Right lobe of liver (tissue), 6 donors: ENCODE data around the gene ATR. TPM values are rescaled to one million over a fixed set of nuclear protein-coding genes. Genes with fewer than 3 reads are reported as not detected.

Experiments
- ATAC-seq, 4 donors: fragments of 200-7000 bp; cut with Tn5 transposase; one replicate each; pipeline ENCODE4 v1.9.1; 2020; ENCODE audit warnings: mild to moderate bottlenecking in 4 of 4, moderate library complexity in 4 of 4
- DNase-seq, 3 donors: peaks; one replicate each; pipeline ENCODE4 v3.0.0-alpha.2; 2020
- H3K27ac ChIP-seq, 3 donors: fragments of 200-600 bp; one replicate each; pipeline ENCODE4 v1.8.0; 2022
- H3K27me3 ChIP-seq, 2 donors: fragments of 200-600 bp; one replicate each; pipeline ENCODE4 v1.8.0; 2022
- H3K36me3 ChIP-seq, 4 donors: fragments of 200-600 bp; sonication (generic) in 1 of 4; one replicate each; pipeline versions ENCODE4 v1.5.1 to v1.8.0; 2017 to 2022; ENCODE audit warnings: control low read depth in 1 of 4
- H3K4me1 ChIP-seq, 4 donors: fragments of 200-600 bp; sonication (generic) in 1 of 4; one replicate each; pipeline versions ENCODE4 v1.5.1 to v1.8.0; 2017 to 2022; ENCODE audit warnings: control low read depth in 1 of 4
- H3K4me3 ChIP-seq, 3 donors: fragments of 200-600 bp; one replicate each; pipeline ENCODE4 v1.8.0; 2022
- H3K9me3 ChIP-seq, 4 donors: fragments of 200-600 bp; sonication (generic) in 1 of 4; one replicate each; pipeline versions ENCODE4 v1.5.1 to v1.8.0; 2017 to 2022; ENCODE audit warnings: control low read depth in 1 of 4
- CTCF ChIP-seq, 4 donors: fragments of 200-600 bp in 3 of 4; fragments of 450-650 bp in 1 of 4; IDR thresholded peaks; one replicate each; pipeline versions ENCODE4 v1.5.1 to v1.8.0; 2016 to 2022; ENCODE audit warnings: antibody characterized with exemption in 4 of 4, mild to moderate bottlenecking in 2 of 4
- POLR2A ChIP-seq: fragments of 450-650 bp; IDR thresholded peaks from one replicate; pipeline ENCODE4 v1.6.1; 2017; ENCODE audit warnings: antibody characterized with exemption, mild to moderate bottlenecking
- WGBS: methylation state at CpG from one replicate; pipeline ENCODE4 v1.1.6; 2018; ENCODE audit warnings: low coverage, low lambda C conversion rate; ENCODE audit not compliant: insufficient coverage; ENCODE audit errors: missing lambda C conversion rate; 5-methylcytosine and 5-hydroxymethylcytosine counted together
- intact Hi-C, 2 donors: fragments of 100-400 bp; cut with DNase I; formaldehyde crosslinking; loops; one replicate each; pipeline versions ENCODE4 v1.11.2 to v1.14.1; 2022
- total RNA-seq, 6 experiments: library from RNA; depleted of rRNA in 2 of 6; stranded (reverse); fragments of >200 nt in 2 of 6; fragmentation: NEBNext Ultra II Directional in 3 of 6; extraction: Animal tissue kit (Norgen Biotek cat#: 25700) in 3 of 6; gene quantifications; one replicate each; pipeline versions ENCODE4 v1.1.0 to v1.2.4, GENCODE V29; 2016 to 2023
- donor health status: DM: no; HTN: yes; CAD: no.
- donor health status: DM: no; HTN: no; CAD: no.
- donor health status: DM: no; HTN: no; CAD: no.
- donor health status: DM: no; HTN: yes; CAD: no.
- donor health status: DM: no; HTN: yes; CAD: no.

ATR gene
- total RNA-seq, 6 experiments from 2014 or later, result 8.0 to 26.9 (median 15.7) TPM

- H3K4me3 ChIP-seq, result no peak overlapping the region
- intact Hi-C loops, result no loop called here
- peak; percentile 78 to 95 (median 88) for ATAC-seq
- TF ChIP-seq POLR2A, result no peak
- TF ChIP-seq CTCF (IDR thresholded peaks at IDR 0.05), result no peak
- no peaks in the 10 kb centered on the region for H3K9me3 ChIP-seq
- peaks cover 0 to 4% (median 0%) of the 10 kb centered on the region in 4 donors for H3K36me3 ChIP-seq
- no peaks in the 10 kb centered on the region for H3K27me3 ChIP-seq
- DNase-seq, result no peak
- H3K4me1 ChIP-seq, result peaks cover 0 to 11% (median 0%) of the 10 kb centered on the region in 4 donors
- 26% methylated on average over 2 of the region's 2 CpGs for WGBS
- peak overlapping the region in 2 of 3 donors; percentile 31 to 67 for H3K27ac ChIP-seq
Observed at GRCh38 chr3:142459929-142460328, 118.6 kb downstream of the ATR start.

GRCh38 chr3:142459096-142459495 lies 119.4 kb downstream of the ATR start:
- H3K36me3 ChIP-seq, result peaks cover 0 to 4% (median 0%) of the 10 kb centered on the region in 4 donors
- intact Hi-C loops, result no loop called here

GRCh38 chr3:142450881-142451280 lies 127.7 kb downstream of the ATR start:
- H3K4me3 ChIP-seq, result no peak overlapping the region
- no peaks in the 10 kb centered on the region for H3K36me3 ChIP-seq
- TF ChIP-seq CTCF (IDR thresholded peaks at IDR 0.05) (no peak), POLR2A (no peak)
- peaks cover 0 to 12% (median 0%) of the 10 kb centered on the region in 4 donors for H3K4me1 ChIP-seq
- no peaks in the 10 kb centered on the region for H3K27me3 ChIP-seq
- intact Hi-C loops, result no loop called here
- ATAC-seq (no peak), DNase-seq (no peak)
- 63% methylated on average over 2 of the region's 5 CpGs for WGBS
- H3K27ac ChIP-seq, result no peak overlapping the region
- H3K9me3 ChIP-seq, result no peaks in the 10 kb centered on the region

More at GRCh38 chr3:142459096-142459495, 119.4 kb downstream of the ATR start:
- DNase-seq (no peak), ATAC-seq (no peak)
- H3K4me1 ChIP-seq, result peaks cover 0 to 11% (median 0%) of the 10 kb centered on the region in 4 donors
- no peak overlapping the region for H3K4me3 ChIP-seq
- H3K27me3 ChIP-seq, result no peaks in the 10 kb centered on the region
- 82% methylated on average over 3 of the region's 3 CpGs for WGBS
- H3K9me3 ChIP-seq, result no peaks in the 10 kb centered on the region
- TF ChIP-seq CTCF (IDR thresholded peaks at IDR 0.05) (no peak), POLR2A (no peak)
- no peak overlapping the region for H3K27ac ChIP-seq

GRCh38 chr3:142450189-142450588 lies 128.3 kb downstream of the ATR start:
- no peak for ATAC-seq

More at GRCh38 chr3:142450189-142450588, 128.3 kb downstream of the ATR start:
- Histone ChIP-seq H3K4me3 (no peak overlapping the region), H3K4me1 (peaks cover 0 to 15% (median 0%) of the 10 kb centered on the region in 4 donors), H3K9me3 (no peaks in the 10 kb centered on the region), H3K27me3 (no peaks in the 10 kb centered on the region), H3K27ac (no peak overlapping the region), H3K36me3 (no peaks in the 10 kb centered on the region)
- WGBS, result 69% methylated on average over 3 of the region's 3 CpGs
- TF ChIP-seq POLR2A (no peak), CTCF (IDR thresholded peaks at IDR 0.05) (no peak)
- no peak for DNase-seq
- intact Hi-C loops, result no loop called here
